Prostate gland (tissue), 2 donors: ENCODE data around the gene DSCAML1.

ENCODE experiments used
- CTCF ChIP-seq, 4 experiments: fragments of 200-600 bp in 2 of 4; fragments of 450-650 bp in 2 of 4; sonication (generic) in 2 of 4; IDR thresholded peaks; 1 replicate in 3 of 4; 2 replicates in 1 of 4; pipeline ENCODE4 v1.5.1; 2016 to 2019; ENCODE audit warnings: antibody characterized with exemption in 4 of 4, mild to moderate bottlenecking in 2 of 4, moderate library complexity in 2 of 4
- POLR2A ChIP-seq: fragments of 450-650 bp; IDR thresholded peaks from one replicate; pipeline ENCODE4 v1.6.1; 2016; ENCODE audit warnings: antibody characterized with exemption, mild to moderate bottlenecking
- POLR2AphosphoS5 ChIP-seq: sonication (generic); formaldehyde crosslinking; IDR thresholded peaks from one replicate; pipeline ENCODE4 v1.6.1; 2017; ENCODE audit warnings: antibody characterized with exemption

GRCh38 chr11:117684111-117684510 lies 112.9 kb downstream of the DSCAML1 start:
- TF ChIP-seq POLR2A (no peak), POLR2AphosphoS5 (no peak), CTCF (IDR thresholded peaks at IDR 0.05) (no peak)
